Peyer's patch (tissue), 4 donors: ENCODE results near the gene PRIMA1. TPM values are rescaled to one million over a fixed set of nuclear protein-coding genes. Genes with fewer than 3 reads are reported as not detected.

Experiments used
- DNase-seq, 3 donors: peaks; one replicate each; pipeline ENCODE4 v3.0.0-alpha.2; 2017 to 2019
- H3K27ac ChIP-seq, 4 donors: fragments of 200-600 bp; sonication (generic); one replicate each; pipeline ENCODE4 v1.5.1; 2016 to 2019
- H3K27me3 ChIP-seq, 2 donors: fragments of 200-600 bp; sonication (generic); one replicate each; pipeline ENCODE4 v1.5.1; 2019
- H3K36me3 ChIP-seq, 3 donors: fragments of 200-600 bp; sonication (generic); one replicate each; pipeline ENCODE4 v1.5.1; 2016 to 2019
- H3K4me1 ChIP-seq, 4 donors: fragments of 200-600 bp; sonication (generic); one replicate each; pipeline ENCODE4 v1.5.1; 2016 to 2019
- H3K4me3 ChIP-seq, 4 donors: fragments of 200-600 bp; sonication (generic); 1 replicate in 3 of 4; 2 replicates in 1 of 4; pipeline ENCODE4 v1.5.1; 2016 to 2019; ENCODE audit warnings: mild to moderate bottlenecking in 1 of 4
- H3K9me3 ChIP-seq, 4 donors: fragments of 200-600 bp; sonication (generic); one replicate each; pipeline ENCODE4 v1.5.1; 2016 to 2019; ENCODE audit warnings: mild to moderate bottlenecking in 1 of 4
- CTCF ChIP-seq, 6 experiments: fragments of 450-650 bp in 4 of 6; fragments of 200-600 bp in 2 of 6; sonication (generic) in 1 of 6; IDR thresholded peaks; one replicate each; pipeline ENCODE4 v1.5.1; 2017 to 2019; ENCODE audit warnings: antibody characterized with exemption in 6 of 6, mild to moderate bottlenecking in 3 of 6, moderate library complexity in 1 of 6
- POLR2A ChIP-seq, 2 donors: fragments of 450-650 bp; IDR thresholded peaks; one replicate each; pipeline ENCODE4 v1.5.1; 2017; ENCODE audit warnings: antibody characterized with exemption in 2 of 2, mild to moderate bottlenecking in 2 of 2, moderate library complexity in 2 of 2
- total RNA-seq, 4 donors: library from RNA; depleted of rRNA; stranded (reverse); fragments of >200 nt; gene quantifications; one replicate each; pipeline ENCODE4 v1.1.0, GENCODE V29; 2016

PRIMA1 gene
- total RNA-seq, 4 donors from 2014 or later, result 1.2 to 5.1 (median 3.0) TPM

DNA sequence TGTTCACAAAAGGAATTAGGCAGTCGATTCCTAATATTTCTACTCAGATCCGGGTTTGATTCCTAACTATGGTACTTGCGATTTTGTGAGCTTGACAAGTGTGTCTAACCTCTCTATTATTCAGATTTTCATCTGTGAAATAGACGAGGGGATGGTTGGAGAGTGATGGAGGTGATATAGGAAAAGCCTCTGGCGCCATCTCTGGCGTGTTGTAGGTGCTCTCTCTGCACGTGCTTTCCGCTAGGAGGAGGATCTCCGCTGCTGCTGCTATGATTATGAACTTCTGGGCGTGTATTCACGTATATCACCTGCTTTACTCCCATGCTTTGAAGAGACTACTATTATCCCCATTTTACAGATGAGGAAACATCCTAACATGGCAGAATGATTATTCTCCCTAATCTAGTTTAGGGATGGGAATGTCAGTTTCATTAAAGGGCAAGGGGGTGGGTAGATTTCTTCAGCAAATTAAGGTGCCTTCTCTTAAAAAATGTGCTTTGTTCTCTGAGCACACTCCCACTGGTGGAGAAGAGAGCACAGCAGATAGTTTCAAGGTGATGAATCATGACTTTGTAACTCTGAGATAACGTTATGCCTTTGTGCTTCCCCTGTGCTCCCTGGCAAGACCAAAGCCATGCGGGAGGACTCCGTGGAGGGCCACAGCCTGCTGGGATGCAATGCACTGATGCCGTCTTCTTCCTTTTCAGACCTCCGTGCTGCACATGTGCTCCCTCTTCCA, 97.1 kb downstream of the PRIMA1 start:
- Histone ChIP-seq H3K4me3 (no peak overlapping the region), H3K27me3 (no peaks in the 10 kb centered on the region), H3K4me1 (no peaks in the 10 kb centered on the region), H3K9me3 (no peaks in the 10 kb centered on the region), H3K36me3 (no peaks in the 10 kb centered on the region), H3K27ac (no peak overlapping the region)
- no peak for DNase-seq
- TF ChIP-seq CTCF (IDR thresholded peaks at IDR 0.05) (no peak), POLR2A (IDR thresholded peaks at IDR 0.05) (no peak)

DNA sequence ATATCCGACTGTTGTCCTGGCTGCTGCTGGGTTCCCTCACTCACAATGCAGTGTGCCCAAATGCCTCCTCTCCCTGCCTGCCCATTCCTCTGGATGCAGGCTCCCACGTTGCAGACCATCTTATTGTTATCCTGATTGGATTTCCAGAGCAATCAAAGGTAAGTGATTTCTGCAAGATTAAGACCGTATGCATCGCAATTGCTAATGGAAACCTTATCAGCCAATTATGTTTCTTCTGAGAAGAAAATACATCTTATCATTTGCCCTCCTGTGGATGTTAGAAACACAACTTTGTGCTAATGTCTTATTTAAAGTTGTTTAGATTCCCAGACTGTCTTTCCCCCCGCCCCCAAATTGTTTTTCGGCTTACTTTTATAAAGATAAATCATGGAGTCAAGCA, 98.1 kb downstream of the PRIMA1 start:
- TF ChIP-seq CTCF (IDR thresholded peaks at IDR 0.05), result no peak
- TF ChIP-seq POLR2A (IDR thresholded peaks at IDR 0.05), result no peak
- Histone ChIP-seq H3K4me1 (no peaks in the 10 kb centered on the region), H3K4me3 (no peak overlapping the region), H3K27me3 (no peaks in the 10 kb centered on the region), H3K36me3 (no peaks in the 10 kb centered on the region), H3K27ac (no peak overlapping the region), H3K9me3 (no peaks in the 10 kb centered on the region)
- DNase-seq, result no peak

GRCh38 chr14:93688820-93689219, 99.5 kb downstream of the PRIMA1 start:
- H3K9me3 ChIP-seq, result no peaks in the 10 kb centered on the region
- DNase-seq, result no peak
- no peaks in the 10 kb centered on the region for H3K4me1 ChIP-seq
- TF ChIP-seq POLR2A (IDR thresholded peaks at IDR 0.05) (no peak), CTCF (IDR thresholded peaks at IDR 0.05) (no peak)
- no peak overlapping the region for H3K27ac ChIP-seq
- H3K36me3 ChIP-seq, result no peaks in the 10 kb centered on the region
- H3K27me3 ChIP-seq, result no peaks in the 10 kb centered on the region
- no peak overlapping the region for H3K4me3 ChIP-seq

DNA sequence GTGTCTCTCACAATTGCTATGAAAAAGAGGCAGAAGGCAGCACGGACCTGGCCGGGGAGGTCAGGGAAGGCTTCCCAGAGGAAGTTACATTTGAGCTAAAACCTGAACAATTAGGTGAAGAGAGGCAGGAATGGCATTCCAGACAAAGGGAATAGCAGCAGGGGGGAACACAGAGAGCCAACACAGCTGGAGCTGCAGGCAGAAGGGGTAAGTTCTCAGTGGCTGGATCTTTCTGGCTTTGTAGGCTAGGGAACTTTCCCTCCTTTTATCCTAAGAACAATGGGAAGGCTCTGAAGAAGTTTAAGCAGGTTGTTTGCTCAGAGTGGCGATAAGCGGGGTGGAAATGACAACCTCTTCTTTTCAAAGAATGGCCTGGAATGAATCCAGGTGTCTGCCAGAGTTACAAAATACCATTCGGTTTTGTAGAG, 100.0 kb downstream of the PRIMA1 start:
- H3K27me3 ChIP-seq, result no peaks in the 10 kb centered on the region
- no peak overlapping the region for H3K27ac ChIP-seq
- H3K9me3 ChIP-seq, result no peaks in the 10 kb centered on the region
- H3K4me3 ChIP-seq, result no peak overlapping the region
- H3K4me1 ChIP-seq, result no peaks in the 10 kb centered on the region
- TF ChIP-seq POLR2A (IDR thresholded peaks at IDR 0.05) (no peak), CTCF (IDR thresholded peaks at IDR 0.05) (no peak)
- DNase-seq, result no peak
- no peaks in the 10 kb centered on the region for H3K36me3 ChIP-seq

DNA sequence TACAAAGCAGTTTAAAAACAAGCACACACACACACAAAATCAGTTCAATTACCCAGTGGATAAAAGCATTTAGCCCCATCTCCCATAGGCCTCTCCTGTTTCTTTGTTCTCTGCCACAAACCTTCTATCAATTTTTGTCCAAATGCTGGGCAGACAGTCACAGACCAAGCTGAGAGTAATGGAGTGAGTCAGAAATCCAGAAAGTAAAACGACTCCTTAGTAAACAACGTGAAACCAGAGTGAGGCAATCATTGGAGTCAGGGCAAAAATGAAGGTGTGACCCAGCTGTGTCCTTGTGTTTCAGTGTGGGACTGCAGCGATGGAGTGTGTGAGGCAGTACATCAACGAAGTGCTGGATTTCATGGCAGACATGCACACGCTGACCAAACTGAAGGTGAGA, 102.0 kb downstream of the PRIMA1 start:
- H3K4me3 ChIP-seq, result no peak overlapping the region
- H3K36me3 ChIP-seq, result no peaks in the 10 kb centered on the region
- H3K9me3 ChIP-seq, result no peaks in the 10 kb centered on the region
- H3K4me1 ChIP-seq, result no peaks in the 10 kb centered on the region
- DNase-seq, result no peak
- TF ChIP-seq POLR2A (IDR thresholded peaks at IDR 0.05) (no peak), CTCF (IDR thresholded peaks at IDR 0.05) (no peak)
- H3K27ac ChIP-seq, result no peak overlapping the region
- H3K27me3 ChIP-seq, result no peaks in the 10 kb centered on the region
